ENCODE results near the gene PIAS1.
"Not testable (repeated sequence)": the region's sequence is repeated elsewhere in the genome, so short reads cannot be mapped to it uniquely, and the experiment has no call there.

The PIAS1 gene

GRCh38 chr15:68053701-68054627 is at the start of gene PIAS1:
Gene PIAS1 (plus strand): TSS chr15:68054315. CDS start chr15:68054327, 12 bp downstream.
- peak; percentile 89 for DNase-seq

- not testable (repeated sequence) for DNase-seq
These were observed 46.5 kb upstream of the PIAS1 start for GRCh38 chr15:68007642-68008041.

- DNase-seq: no peak
These were observed 43.6 kb upstream of the PIAS1 start for GRCh38 chr15:68010361-68011153.

GRCh38 chr15:68012911-68013310 is 41.2 kb upstream of the PIAS1 start:
- DNase-seq: no peak

- no peak for DNase-seq
These were observed 39.9 kb upstream of the PIAS1 start for GRCh38 chr15:68014219-68014618.

GRCh38 chr15:68015244-68015643 is 38.9 kb upstream of the PIAS1 start:
- no peak for DNase-seq

GRCh38 chr15:68017201-68017600 is 36.9 kb upstream of the PIAS1 start:
- no peak for DNase-seq

- no peak for DNase-seq
These were observed 35.2 kb upstream of the PIAS1 start for GRCh38 chr15:68018797-68019444.

- no peak for DNase-seq
These were observed 34.1 kb upstream of the PIAS1 start for GRCh38 chr15:68019814-68020525.

GRCh38 chr15:68020685-68021084 is 33.4 kb upstream of the PIAS1 start:
- no peak for DNase-seq

- no peak for DNase-seq
These were observed 32.1 kb upstream of the PIAS1 start for GRCh38 chr15:68022061-68022460.

- DNase-seq: no peak
These were observed 30.6 kb upstream of the PIAS1 start for GRCh38 chr15:68023307-68024101.

GRCh38 chr15:68025835-68026424 is 28.2 kb upstream of the PIAS1 start:
- no peak for DNase-seq

- no peak for DNase-seq
These were observed 26.7 kb upstream of the PIAS1 start for GRCh38 chr15:68027388-68027787.

GRCh38 chr15:68028137-68028887 is 25.8 kb upstream of the PIAS1 start:
- no peak for DNase-seq

- DNase-seq: no peak
These were observed 25.3 kb upstream of the PIAS1 start for GRCh38 chr15:68028888-68029207.

GRCh38 chr15:68029959-68030358 is 24.2 kb upstream of the PIAS1 start:
- no peak for DNase-seq

- no peak for DNase-seq
These were observed 22.7 kb upstream of the PIAS1 start for GRCh38 chr15:68031404-68031803.

- no peak for DNase-seq
These were observed 21.4 kb upstream of the PIAS1 start for GRCh38 chr15:68032672-68033071.

- no peak for DNase-seq
These were observed 20.0 kb upstream of the PIAS1 start for GRCh38 chr15:68034081-68034480.
